ENCODE data around the gene ELL2. TPM values are rescaled to one million over a fixed set of nuclear protein-coding genes. Genes with fewer than 3 reads are reported as not detected.

Gene ELL2
- total and polyA plus RNA-seq, 2 of the 13 experiments (the other 11 are each of a cell fraction or from before 2014, with no cell fraction given) = 78.9 to 97.1 TPM

GRCh38 chr5:95988094-95988493, 26.4 kb upstream of the ELL2 start (continued):
- TF ChIP-seq CBX2 (IDR thresholded peaks at IDR 0.05; ENCODE audit: low read depth, low read length) = no peak
- TF ChIP-seq CBX2 (CRISPR knock-in tag; IDR thresholded peaks at IDR 0.05; ENCODE audit: low read depth) = no peak
- TF ChIP-seq ZNF83 (CRISPR knock-in tag; IDR thresholded peaks at IDR 0.05; ENCODE audit: borderline replicate concordance) = no peak
- TF ChIP-seq ZNF775 (CRISPR knock-in tag; IDR thresholded peaks at IDR 0.05; ENCODE audit: borderline replicate concordance) = no peak
- TF ChIP-seq XRCC5 (optimal IDR thresholded peaks at IDR 0.05; ENCODE audit: low read length) = no peak
- no peak for TF ChIP-seq ZFX (CRISPR knock-in tag; IDR thresholded peaks at IDR 0.05; ENCODE audit: low read depth)
- TF ChIP-seq SIN3B (IDR thresholded peaks at IDR 0.05; ENCODE audit: low read length) = no peak
- TF ChIP-seq MAFK (conservative IDR thresholded peaks at IDR 0.05 in 1 of 2, IDR thresholded peaks at IDR 0.05 in 1 of 2; ENCODE audit: low read length in 2 of 2) = no peak
- TF ChIP-seq XBP1 (CRISPR knock-in tag; IDR thresholded peaks at IDR 0.05) = no peak
- TF ChIP-seq HOMEZ (CRISPR knock-in tag; IDR thresholded peaks at IDR 0.05; ENCODE audit: low read depth) = peak; percentile 76
- TF ChIP-seq ZNF225 (CRISPR knock-in tag; IDR thresholded peaks at IDR 0.05) = no peak
- no peak for TF ChIP-seq YY1 (IDR thresholded peaks at IDR 0.05; ENCODE audit: insufficient read depth, insufficient replicate concordance, low read depth, low read length)
- TF ChIP-seq ZNF251 (CRISPR knock-in tag; IDR thresholded peaks at IDR 0.05) = no peak
- TF ChIP-seq ZNF282 (IDR thresholded peaks at IDR 0.05; ENCODE audit: partially characterized antibody) = no peak
- TF ChIP-seq ARID3A (IDR thresholded peaks at IDR 0.05; ENCODE audit: low read depth, low read length) = peak; percentile 66
- TF ChIP-seq FOXA1 (IDR thresholded peaks at IDR 0.05) = no peak
- peak; percentile 32; the same call in 1 of the 2 replicates for TF ChIP-seq FOXA1 (CRISPR knock-in tag; IDR thresholded peaks at IDR 0.05)
- TF ChIP-seq IRF1 (CRISPR knock-in tag; IDR thresholded peaks at IDR 0.05; ENCODE audit: low read depth) = no peak
- no peak for TF ChIP-seq TGIF2 (CRISPR knock-in tag; IDR thresholded peaks at IDR 0.05)
- no peak; the same call in 1 of the 2 replicates for TF ChIP-seq MIER3 (CRISPR knock-in tag; IDR thresholded peaks at IDR 0.05; ENCODE audit: borderline replicate concordance)
- no peak for TF ChIP-seq ZNF549 (CRISPR knock-in tag; IDR thresholded peaks at IDR 0.05)
- TF ChIP-seq ZBTB39 (CRISPR knock-in tag; IDR thresholded peaks at IDR 0.05) = 0 out of 2 replicates have a peak, but pooled peaks have one; percentile 20
- no peak for TF ChIP-seq ZNF598 (CRISPR knock-in tag; IDR thresholded peaks at IDR 0.05; ENCODE audit: borderline replicate concordance)
- TF ChIP-seq MIXL1 (CRISPR knock-in tag; IDR thresholded peaks at IDR 0.05) = peak; percentile 92
- no peak for TF ChIP-seq RAD21 (CRISPR knock-in tag; IDR thresholded peaks at IDR 0.05)
- no peak for TF ChIP-seq RFX1 (IDR thresholded peaks at IDR 0.05)
- TF ChIP-seq CREB1 (IDR thresholded peaks at IDR 0.05) = no peak
- peak; percentile 52; the same call in 1 of the 2 replicates for TF ChIP-seq CREB1 (CRISPR knock-in tag; IDR thresholded peaks at IDR 0.05)
- no peak for TF ChIP-seq NCOR1 (IDR thresholded peaks at IDR 0.05; ENCODE audit: borderline replicate concordance, low read length)
- peak; percentile 27; the same call in 1 of the 2 replicates for TF ChIP-seq PITX1 (CRISPR knock-in tag; IDR thresholded peaks at IDR 0.05)

All from HepG2 (cell line).